Liver (tissue), 3 donors: ENCODE measurements around the gene KIF1A.

ENCODE experiments used
- RAD21 ChIP-seq, 2 donors: IDR thresholded peaks; 2 replicates each; pipeline ENCODE4 v1.6.1; 2016; ENCODE audit warnings: antibody characterized with exemption in 2 of 2, mild to moderate bottlenecking in 2 of 2
- SP1 ChIP-seq: IDR thresholded peaks from 2 replicates; pipeline ENCODE4 v1.6.1; 2018; ENCODE audit warnings: antibody characterized with exemption, mild to moderate bottlenecking
- YY1 ChIP-seq: IDR thresholded peaks from 2 replicates; pipeline ENCODE4 v1.6.1; 2016; ENCODE audit warnings: antibody characterized with exemption, mild to moderate bottlenecking
- TF ChIP-seq, protein P1 (sequence below): fragments of 150-350 bp; IDR thresholded peaks from 2 replicates; pipeline ENCODE4 v1.5.1; 2017; ENCODE audit warnings: improper control_type of control experiment, low read depth, low read length; ENCODE audit not compliant: missing input control
- TF ChIP-seq, protein P2 (sequence below): IDR thresholded peaks from 2 replicates; pipeline ENCODE4 v1.6.1; 2016; ENCODE audit warnings: antibody characterized with exemption
- donor health status: healthy.
- donor health status: healthy.

DNA sequence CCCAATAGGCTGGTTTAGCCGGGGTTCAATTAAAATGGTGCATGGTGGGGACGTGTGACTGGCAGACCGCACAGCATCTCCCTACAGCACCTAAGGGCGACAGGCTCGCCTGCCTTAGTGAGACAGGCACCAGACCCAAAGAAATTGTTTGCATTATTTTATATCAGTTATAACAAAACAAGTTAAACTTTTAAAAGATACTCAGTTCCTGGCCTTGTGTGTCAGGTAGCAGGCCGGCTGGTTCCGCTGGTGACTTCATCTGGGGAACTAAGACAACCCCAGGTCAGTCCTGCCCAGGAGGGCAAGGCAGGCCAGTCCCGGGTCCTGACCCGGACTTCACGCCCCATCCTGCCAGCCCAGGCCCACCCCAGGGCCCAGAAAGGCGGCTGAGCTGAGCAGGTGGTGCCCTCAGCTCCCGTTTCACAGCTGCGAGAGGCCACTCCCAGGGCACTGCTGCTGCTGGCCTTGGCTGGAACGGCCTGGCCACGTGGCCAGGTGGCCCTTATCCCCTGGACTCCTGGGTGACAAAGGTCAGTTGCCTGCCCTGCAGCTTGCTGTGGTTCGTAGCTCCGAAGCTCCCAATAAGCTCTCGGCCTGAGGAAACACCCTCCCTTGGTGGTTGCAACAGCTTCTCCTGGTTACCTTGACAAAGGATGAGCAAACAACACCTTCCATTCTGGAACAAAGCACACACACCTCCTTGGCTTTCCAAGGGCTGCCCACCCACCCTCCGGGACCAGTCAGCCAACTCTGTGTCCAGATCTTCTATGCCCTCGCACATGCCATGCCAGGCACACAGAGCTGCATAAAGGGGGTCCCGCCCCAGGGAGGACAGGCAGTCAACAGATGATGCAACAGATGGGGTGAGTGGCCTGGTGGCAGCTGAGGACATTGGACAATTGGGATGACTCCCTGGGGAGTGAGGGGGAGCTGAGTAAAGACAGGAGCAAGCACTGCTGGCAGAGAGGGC is 37.3 kb upstream of the KIF1A start:
- TF ChIP-seq, protein P1, sequence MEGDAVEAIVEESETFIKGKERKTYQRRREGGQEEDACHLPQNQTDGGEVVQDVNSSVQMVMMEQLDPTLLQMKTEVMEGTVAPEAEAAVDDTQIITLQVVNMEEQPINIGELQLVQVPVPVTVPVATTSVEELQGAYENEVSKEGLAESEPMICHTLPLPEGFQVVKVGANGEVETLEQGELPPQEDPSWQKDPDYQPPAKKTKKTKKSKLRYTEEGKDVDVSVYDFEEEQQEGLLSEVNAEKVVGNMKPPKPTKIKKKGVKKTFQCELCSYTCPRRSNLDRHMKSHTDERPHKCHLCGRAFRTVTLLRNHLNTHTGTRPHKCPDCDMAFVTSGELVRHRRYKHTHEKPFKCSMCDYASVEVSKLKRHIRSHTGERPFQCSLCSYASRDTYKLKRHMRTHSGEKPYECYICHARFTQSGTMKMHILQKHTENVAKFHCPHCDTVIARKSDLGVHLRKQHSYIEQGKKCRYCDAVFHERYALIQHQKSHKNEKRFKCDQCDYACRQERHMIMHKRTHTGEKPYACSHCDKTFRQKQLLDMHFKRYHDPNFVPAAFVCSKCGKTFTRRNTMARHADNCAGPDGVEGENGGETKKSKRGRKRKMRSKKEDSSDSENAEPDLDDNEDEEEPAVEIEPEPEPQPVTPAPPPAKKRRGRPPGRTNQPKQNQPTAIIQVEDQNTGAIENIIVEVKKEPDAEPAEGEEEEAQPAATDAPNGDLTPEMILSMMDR, result no peak
- TF ChIP-seq RAD21 (IDR thresholded peaks at IDR 0.05), result peak in 1 of 2 donors; percentile 45
- TF ChIP-seq SP1, result peak; percentile 100
- peak; percentile 58 for TF ChIP-seq YY1
- TF ChIP-seq, protein P2, sequence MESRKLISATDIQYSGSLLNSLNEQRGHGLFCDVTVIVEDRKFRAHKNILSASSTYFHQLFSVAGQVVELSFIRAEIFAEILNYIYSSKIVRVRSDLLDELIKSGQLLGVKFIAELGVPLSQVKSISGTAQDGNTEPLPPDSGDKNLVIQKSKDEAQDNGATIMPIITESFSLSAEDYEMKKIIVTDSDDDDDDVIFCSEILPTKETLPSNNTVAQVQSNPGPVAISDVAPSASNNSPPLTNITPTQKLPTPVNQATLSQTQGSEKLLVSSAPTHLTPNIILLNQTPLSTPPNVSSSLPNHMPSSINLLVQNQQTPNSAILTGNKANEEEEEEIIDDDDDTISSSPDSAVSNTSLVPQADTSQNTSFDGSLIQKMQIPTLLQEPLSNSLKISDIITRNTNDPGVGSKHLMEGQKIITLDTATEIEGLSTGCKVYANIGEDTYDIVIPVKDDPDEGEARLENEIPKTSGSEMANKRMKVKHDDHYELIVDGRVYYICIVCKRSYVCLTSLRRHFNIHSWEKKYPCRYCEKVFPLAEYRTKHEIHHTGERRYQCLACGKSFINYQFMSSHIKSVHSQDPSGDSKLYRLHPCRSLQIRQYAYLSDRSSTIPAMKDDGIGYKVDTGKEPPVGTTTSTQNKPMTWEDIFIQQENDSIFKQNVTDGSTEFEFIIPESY, result peak; percentile 91
